Fibroblast of pulmonary artery (primary cell): ENCODE measurements around the gene C10orf71.

Experiments
- DNase-seq: peaks from one replicate; pipeline ENCODE4 v3.0.0-alpha.2; 2010; ENCODE audit warnings: low read depth
- H3K4me3 ChIP-seq: replicated peaks from 2 replicates; pipeline ENCODE4 v1.5.1; 2011; ENCODE audit warnings: low read depth, mild to moderate bottlenecking, control low read depth, low read length, moderate library complexity
- TF ChIP-seq, protein P1 (sequence below): IDR thresholded peaks from 2 replicates; pipeline ENCODE4 v1.5.1; 2011; ENCODE audit warnings: mild to moderate bottlenecking, control low read depth, low read length, inconsistent platforms; ENCODE audit errors: missing control alignments

Gene C10orf71

DNA sequence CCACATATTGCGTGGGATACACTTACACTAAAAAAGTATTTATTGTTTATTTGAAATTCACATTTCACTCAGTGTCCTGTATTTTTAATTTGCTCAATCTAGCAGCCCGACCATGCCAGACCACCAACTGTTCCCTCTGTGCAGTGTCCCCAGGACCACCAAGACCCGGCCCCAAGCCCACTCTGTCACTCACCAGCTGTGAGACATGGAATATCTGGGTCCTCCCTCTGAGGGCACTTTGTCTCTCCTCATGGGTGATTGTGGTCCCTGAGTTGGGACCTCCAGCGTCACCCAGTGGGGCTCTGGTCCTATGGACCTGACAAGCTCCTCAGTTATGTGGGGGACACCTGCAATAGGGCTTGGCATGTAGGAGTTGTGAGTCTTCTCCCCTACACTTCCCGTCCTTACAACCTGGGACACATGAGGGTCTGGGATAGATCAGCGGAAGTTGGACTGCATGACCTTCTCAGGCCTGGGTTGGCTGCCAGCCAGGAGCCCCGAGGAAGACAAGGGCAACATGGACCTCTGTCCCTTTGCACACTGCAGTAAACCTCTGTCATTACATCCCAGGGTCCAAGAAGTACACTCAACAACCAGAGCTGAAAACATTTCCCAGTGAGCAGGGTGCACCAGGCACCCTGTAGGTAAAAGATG lies 12.1 kb downstream of the C10orf71 start:
- no peak for DNase-seq
- TF ChIP-seq, protein P1, sequence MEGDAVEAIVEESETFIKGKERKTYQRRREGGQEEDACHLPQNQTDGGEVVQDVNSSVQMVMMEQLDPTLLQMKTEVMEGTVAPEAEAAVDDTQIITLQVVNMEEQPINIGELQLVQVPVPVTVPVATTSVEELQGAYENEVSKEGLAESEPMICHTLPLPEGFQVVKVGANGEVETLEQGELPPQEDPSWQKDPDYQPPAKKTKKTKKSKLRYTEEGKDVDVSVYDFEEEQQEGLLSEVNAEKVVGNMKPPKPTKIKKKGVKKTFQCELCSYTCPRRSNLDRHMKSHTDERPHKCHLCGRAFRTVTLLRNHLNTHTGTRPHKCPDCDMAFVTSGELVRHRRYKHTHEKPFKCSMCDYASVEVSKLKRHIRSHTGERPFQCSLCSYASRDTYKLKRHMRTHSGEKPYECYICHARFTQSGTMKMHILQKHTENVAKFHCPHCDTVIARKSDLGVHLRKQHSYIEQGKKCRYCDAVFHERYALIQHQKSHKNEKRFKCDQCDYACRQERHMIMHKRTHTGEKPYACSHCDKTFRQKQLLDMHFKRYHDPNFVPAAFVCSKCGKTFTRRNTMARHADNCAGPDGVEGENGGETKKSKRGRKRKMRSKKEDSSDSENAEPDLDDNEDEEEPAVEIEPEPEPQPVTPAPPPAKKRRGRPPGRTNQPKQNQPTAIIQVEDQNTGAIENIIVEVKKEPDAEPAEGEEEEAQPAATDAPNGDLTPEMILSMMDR: no peak
- H3K4me3 ChIP-seq: no peak overlapping the region

DNA sequence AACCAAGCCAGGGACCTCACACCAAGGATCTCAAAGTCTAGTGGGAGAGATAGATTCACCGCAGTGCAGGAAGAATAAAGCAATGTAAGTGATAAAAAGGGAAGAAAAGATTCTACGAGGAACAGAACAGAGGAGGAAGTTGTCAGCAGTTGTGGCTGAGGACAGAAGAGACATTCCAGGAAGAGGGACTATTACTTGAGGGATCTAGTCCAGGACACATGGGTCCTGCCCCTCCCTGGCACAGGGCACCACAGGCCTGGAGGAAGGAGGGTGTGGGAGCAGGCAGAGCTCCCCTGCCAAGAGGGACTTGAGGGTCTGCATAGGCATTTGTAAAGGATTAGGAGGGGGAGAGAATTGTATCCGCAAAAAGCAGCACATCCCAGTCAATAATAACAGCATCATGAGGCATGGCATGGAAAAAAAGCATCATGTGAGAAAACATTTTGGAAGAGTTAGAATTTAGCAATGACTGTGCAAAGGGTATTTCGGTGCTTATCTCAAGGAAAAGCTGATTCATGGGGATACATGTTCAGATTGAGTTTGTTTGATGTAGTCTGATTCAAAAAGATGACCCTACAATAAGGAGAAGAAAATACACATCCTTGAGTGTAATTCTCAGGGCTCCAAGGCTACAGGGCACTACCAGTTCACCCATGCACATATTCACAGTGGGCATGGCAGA lies 12.7 kb downstream of the C10orf71 start:
- no peak for DNase-seq
- H3K4me3 ChIP-seq: no peak overlapping the region
- TF ChIP-seq, protein P1: no peak

DNA sequence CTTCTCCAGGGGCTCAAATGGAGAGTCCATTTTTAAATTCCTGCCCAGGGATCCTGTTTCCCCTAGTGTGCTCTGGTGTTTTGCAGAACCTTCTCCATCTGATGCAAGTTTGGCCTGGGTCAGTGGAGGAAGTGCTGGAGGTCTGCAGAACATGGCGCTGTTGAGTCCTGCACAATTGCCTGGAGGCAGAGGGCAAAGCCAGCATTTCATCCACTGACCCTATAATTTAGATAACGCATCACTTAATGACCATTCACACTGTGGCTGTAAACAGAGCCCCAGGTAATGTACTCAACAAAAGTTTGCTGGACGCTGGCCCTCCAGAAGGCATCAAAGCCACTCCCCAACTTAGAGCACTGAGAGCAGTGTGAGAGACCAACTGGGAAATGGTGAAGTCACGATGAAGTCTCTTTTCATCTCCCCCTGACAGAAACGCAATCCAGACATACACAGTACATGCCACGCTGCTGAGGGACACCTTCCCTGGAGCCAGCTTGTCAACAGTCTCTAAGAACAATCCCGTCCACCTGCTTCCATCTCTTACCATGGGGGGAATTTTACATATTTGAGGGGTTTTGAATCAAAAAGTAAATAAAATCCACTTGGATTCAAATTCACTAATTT lies 13.4 kb downstream of the C10orf71 start:
- no peak overlapping the region for H3K4me3 ChIP-seq
- DNase-seq: no peak
- TF ChIP-seq, protein P1: no peak

DNA sequence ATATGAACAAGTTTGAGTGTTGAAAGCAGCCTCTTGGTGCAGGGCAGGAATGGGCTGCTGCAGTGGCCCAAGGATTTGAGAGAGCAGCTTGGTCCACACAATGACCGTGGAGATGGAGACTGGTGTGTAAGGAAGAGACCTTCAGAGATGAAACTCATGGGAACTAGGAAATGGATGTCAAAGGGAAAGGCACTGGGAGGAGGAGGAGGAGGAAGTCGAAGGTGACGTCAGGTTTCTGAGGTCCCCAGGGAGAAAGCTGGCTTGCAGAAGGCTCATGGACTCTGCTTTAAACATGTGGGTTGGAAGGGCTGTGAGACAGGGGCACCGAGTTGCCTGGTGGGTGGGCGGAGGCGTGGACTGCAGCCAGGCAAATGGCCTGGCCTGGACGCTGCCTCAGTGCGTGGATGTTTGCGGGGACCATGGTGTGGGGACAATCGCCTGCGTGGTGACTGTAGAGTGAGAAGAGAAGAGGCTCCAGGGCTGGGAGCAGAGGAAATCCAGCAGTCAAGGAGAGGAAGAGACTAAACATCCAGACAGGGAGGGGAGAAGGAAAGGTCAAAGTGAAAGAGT lies 14.6 kb downstream of the C10orf71 start:
- TF ChIP-seq, protein P1: no peak
- no peak overlapping the region for H3K4me3 ChIP-seq
- DNase-seq: no peak

DNA sequence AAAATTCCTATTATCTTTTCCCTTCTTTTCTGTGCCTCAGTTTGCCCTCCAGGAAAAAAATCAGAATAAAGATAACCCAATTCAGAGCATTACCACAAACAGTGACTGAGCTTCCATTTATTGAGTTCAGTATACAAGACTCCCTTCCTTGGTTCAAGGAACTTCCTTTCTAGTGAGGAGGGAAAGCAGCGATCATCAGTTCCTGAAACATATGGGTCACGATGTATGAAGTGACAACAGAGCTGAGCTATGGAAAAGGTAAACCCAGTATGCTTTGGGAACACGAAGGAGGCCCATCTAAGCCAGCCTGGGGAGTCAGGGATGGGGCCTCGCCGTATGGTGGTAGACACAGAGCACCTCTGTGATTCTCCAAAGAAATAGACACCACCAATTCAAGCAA lies 15.8 kb downstream of the C10orf71 start:
- TF ChIP-seq, protein P1: no peak
- H3K4me3 ChIP-seq: no peak overlapping the region
- no peak for DNase-seq

DNA sequence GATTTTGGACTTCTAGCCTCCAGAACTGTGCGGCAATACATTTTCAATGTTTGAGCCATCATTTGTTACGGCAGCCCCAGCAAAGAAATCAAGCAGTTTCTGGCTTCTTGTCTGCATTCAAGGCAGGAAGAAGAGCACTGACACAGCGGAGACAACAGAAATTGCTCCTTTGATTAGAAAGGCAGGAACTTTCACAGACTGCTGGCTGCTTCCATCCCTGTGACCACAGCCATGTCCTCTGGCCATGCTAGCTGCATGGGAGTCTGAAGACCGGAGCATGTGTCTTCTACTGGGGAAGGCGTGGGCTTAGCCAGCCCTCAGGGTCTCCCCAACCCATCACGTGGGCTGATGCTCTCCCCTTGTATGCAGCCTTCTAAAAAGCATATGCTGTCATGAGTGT lies 19.1 kb downstream of the C10orf71 start:
- DNase-seq: no peak
- TF ChIP-seq, protein P1: no peak
- H3K4me3 ChIP-seq: no peak overlapping the region
